AG04450 (cell line): ENCODE results near the gene TNFRSF17. TPM values are rescaled to one million over a fixed set of nuclear protein-coding genes. Genes with fewer than 3 reads are reported as not detected.

Source experiments
- CTCF ChIA-PET: fragments of 300-600, 350-600 bp; formaldehyde crosslinking; extraction: SDS; loops from one replicate; lab custom pipeline; 2022; ENCODE audit warnings: antibody characterized with exemption, inconsistent platforms; lab: Charles Lee
- POLR2A ChIA-PET: fragments of 350-600 bp; formaldehyde crosslinking; extraction: SDS; loops from one replicate; lab custom pipeline; 2021; ENCODE audit warnings: antibody characterized with exemption, inconsistent platforms; lab: Yijun Ruan, JAX
- DNase-seq: peaks from one replicate; pipeline ENCODE4 v3.0.0-alpha.2; 2011; ENCODE audit warnings: low read depth, low spot score
- H3K27ac ChIP-seq: one replicate; pipeline ENCODE4 v1.5.1; 2012; ENCODE audit warnings: low read depth, low read length, control low read depth
- H3K27me3 ChIP-seq: one replicate; pipeline ENCODE4 v1.6.0; 2012; ENCODE audit warnings: low read length; ENCODE audit not compliant: control insufficient read depth, insufficient read depth
- H3K4me3 ChIP-seq: 2 replicates; pipeline ENCODE4 v1.5.1; 2011; ENCODE audit warnings: mild to moderate bottlenecking, low read depth, low read length, control low read depth
- H3K9me3 ChIP-seq: 2 replicates; pipeline ENCODE4 v1.5.1; 2012; ENCODE audit warnings: low read length; ENCODE audit not compliant: control insufficient read depth, insufficient read depth
- CTCF ChIP-seq: IDR thresholded peaks from 2 replicates; pipeline ENCODE4 v1.5.1; 2011; ENCODE audit warnings: low read depth, low read length, control low read depth, inconsistent platforms
- polyA plus RNA-seq: library from polyadenylated mRNA; depleted of rRNA; stranded (reverse); fragments of >200 nt; gene quantifications from 2 replicates; pipeline ENCODE4 v1.2.3, GENCODE V29; 2011

TNFRSF17 gene
- polyA plus RNA-seq, 1 experiment: not detected

- Histone ChIP-seq H3K27ac (no peak overlapping the region), H3K4me3 (no peak overlapping the region), H3K27me3 (no peaks in the 10 kb centered on the region), H3K9me3 (no peaks in the 10 kb centered on the region)
- ChIA-PET CTCF (no interaction called here), POLR2A (no interaction called here)
- DNase-seq: no peak
- TF ChIP-seq CTCF: no peak
Measured at GRCh38 chr16:12006637-12007036, 41.6 kb downstream of the TNFRSF17 start.

- TF ChIP-seq CTCF: no peak
- Histone ChIP-seq H3K4me3 (no peak overlapping the region), H3K27me3 (no peaks in the 10 kb centered on the region), H3K27ac (no peak overlapping the region), H3K9me3 (no peaks in the 10 kb centered on the region)
- no peak for DNase-seq
- CTCF ChIA-PET: interaction anchor here (0.6 to 1.0 kb wide), 2 partner anchors 58 to 142 kb away, joined by 5 to 6 read pairs; no protein-coding TSS in a partner anchor
- POLR2A ChIA-PET: no interaction called here
Measured at GRCh38 chr16:12009462-12009861, 44.5 kb downstream of the TNFRSF17 start.

GRCh38 chr16:12009922-12010321, 44.9 kb downstream of the TNFRSF17 start:
- Histone ChIP-seq H3K9me3 (no peaks in the 10 kb centered on the region), H3K27ac (no peak overlapping the region), H3K4me3 (no peak overlapping the region), H3K27me3 (no peaks in the 10 kb centered on the region)
- ChIA-PET CTCF (interaction anchor here (1.0 kb wide), 1 partner anchor 58 kb away, joined by 5 read pairs; no protein-coding TSS in a partner anchor), POLR2A (no interaction called here)
- no peak for TF ChIP-seq CTCF
- no peak for DNase-seq

- no peak for DNase-seq
- POLR2A ChIA-PET: no interaction called here
- Histone ChIP-seq H3K27me3 (no peaks in the 10 kb centered on the region), H3K27ac (no peak overlapping the region), H3K4me3 (no peak overlapping the region), H3K9me3 (no peaks in the 10 kb centered on the region)
- TF ChIP-seq CTCF: no peak
- CTCF ChIA-PET: interaction anchor here (1.0 to 1.2 kb wide), 2 partner anchors 9 to 57 kb away, joined by 3 to 5 read pairs; no protein-coding TSS in a partner anchor
Measured at GRCh38 chr16:12010388-12011251, 45.6 kb downstream of the TNFRSF17 start.

- TF ChIP-seq CTCF: no peak
- Histone ChIP-seq H3K9me3 (no peaks in the 10 kb centered on the region), H3K27ac (no peak overlapping the region), H3K4me3 (no peak overlapping the region), H3K27me3 (no peaks in the 10 kb centered on the region)
- CTCF ChIA-PET: interaction anchor here (1.2 kb wide), 1 partner anchor 8 kb away, joined by 3 read pairs; no protein-coding TSS in a partner anchor
- no peak for DNase-seq
- POLR2A ChIA-PET: interaction anchor here (0.7 kb wide), 1 partner anchor 100 kb away, joined by 3 read pairs; no protein-coding TSS in a partner anchor
Measured at GRCh38 chr16:12011565-12011964, 46.6 kb downstream of the TNFRSF17 start.
